ENCODE results near the gene C7.
"Not testable (repeated sequence)": the region's sequence is repeated elsewhere in the genome, so short reads cannot be mapped to it uniquely, and the experiment has no call there.

Gene C7

DNA sequence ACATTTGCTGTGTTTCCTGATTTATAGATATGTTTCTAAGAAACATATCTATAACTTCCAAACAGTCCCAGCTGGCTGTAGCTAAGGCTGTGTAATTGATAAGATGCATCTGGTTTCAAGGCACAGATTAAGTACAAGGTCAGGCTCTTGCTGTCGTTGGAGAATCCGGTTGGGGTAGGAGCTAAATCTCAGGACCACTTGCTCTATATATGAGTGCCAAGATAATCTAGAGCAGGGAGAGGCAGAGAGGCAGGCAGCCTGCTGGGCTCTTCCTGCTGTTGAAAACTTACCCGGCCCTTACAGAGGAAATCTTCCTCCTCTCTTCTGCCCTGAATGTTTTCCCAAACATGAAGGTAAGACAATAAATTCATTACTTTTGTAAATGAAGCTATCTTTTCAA is at the start of gene C7:
TSS of gene C7 (plus strand) at position 234 of the 400 bp plus-strand sequence. CDS start at position 348, 114 bp downstream.
- no peak for DNase-seq

- no peak for DNase-seq
These were observed 48.6 kb upstream of the C7 start for GRCh38 chr5:40860711-40861110.

- DNase-seq, result not testable (repeated sequence)
These were observed 44.3 kb upstream of the C7 start for GRCh38 chr5:40865004-40865403.

DNA sequence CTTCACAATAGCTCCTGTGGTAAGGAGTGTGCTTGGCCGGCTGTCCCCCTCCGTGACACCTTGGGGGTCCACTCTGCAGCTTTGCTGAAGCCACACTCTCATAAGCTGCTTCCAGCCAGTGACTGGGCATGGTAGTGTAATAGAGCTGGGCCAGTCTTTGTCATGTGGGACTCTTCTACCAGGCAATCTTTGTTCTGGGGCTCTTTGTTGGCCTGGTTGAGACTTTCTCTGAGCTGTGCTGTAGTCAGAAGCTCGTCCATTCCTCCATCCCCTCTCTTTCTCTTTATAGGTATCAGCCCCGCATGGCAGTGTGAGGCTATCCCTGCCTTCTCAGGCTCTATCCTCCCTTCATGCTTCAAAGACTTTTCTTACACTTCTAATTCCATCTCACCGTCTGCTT is 42.5 kb upstream of the C7 start:
- no peak for DNase-seq

GRCh38 chr5:40869384-40869783 is 39.9 kb upstream of the C7 start:
- no peak for DNase-seq

DNA sequence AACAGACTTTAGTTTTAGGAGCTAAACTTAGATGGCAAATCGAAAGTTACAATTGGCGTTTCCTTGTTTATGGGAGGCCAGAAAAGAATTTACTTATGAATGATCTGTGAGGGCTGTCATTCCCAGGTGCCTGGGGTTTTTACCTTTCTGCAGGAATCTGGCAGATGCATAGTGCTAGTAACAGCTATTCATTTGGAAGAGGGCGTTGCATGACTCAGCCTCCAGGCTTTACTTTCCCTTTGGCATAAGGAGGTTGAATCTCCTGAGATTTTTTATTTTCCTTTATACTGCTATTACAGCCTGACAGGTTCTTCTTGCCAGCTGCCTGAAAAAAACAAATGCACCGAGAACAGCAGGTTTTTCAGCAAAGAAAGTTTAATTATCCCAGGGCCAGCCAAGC is 38.1 kb upstream of the C7 start:
- DNase-seq, result no peak

- not testable (repeated sequence) for DNase-seq
These were observed 37.0 kb upstream of the C7 start for GRCh38 chr5:40872253-40872652.

DNA sequence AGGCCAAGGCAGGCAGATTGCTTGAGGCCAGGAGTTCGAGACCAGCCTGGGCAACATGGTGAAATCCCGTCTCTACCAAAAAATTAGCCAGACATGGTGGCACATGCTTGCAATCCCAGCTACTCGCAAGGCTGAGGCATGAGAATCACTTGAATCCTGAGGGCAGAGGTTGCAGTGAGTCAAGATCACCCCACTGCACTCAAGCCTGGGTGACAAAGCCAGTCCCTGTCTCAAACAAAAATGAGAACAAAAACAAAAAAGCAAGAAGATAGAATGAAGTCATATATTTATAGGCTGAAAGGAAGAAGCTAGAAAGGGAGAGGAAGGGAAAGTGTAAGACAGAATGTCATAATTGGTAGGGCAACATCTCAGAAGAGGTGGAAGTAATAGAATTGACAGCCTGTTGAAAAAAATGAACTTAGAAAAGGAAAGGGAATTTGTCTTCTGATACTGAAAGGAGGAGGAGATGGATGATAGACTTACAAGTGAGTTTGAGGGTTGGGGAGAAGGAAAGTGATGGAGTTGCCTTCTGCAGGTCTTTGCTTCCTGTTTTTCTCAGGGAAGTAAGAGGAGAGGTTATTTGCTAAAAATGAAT is 35.9 kb upstream of the C7 start:
- no peak for DNase-seq

DNA sequence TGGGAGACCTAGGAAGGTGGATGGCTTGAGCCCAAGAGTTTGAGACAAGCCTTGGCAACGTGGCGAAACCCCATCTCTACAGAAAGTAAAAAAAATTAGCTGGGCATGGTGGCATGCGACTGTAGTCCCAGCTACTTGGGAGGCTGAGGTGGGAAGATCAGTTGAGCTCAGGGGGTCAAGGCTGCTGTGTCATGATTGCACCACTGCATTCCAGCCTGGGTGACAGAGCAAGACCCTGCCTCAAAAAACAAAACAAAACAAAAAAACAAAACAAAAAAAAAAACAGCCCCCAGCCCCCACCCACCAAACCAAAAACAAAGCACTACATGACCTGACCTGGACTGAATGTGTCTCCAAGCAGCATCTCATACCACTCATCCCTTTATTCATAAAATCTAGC is 33.3 kb upstream of the C7 start:
- DNase-seq, result no peak

DNA sequence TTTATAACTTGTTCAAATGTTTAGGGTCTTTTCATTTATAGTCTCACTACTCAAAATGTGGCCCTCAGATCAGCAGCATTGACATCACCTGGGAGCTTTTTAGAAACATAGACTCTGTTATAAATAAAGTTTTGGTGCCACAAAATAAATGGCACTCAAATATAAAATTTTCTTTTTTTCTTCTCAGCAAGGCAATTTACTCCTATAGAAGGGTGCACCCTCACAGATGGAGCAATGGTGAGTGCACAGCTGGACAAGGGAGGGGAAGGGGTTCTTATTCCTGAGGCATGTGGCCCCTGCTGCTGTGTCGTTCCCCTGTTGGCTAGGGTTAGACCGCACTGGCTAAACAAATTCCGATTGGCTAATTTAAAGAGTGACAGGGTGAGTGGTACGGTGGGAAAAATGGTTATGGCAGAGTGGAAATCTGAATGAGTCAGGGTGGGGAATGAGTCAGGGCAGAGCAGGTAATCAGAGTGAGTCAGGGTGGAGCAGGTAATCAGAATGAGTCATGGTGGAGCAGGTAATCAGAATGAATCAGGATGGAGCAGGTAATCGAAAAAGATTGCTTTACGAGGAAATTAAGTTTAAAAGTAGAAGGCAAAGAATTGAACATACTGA is 31.8 kb upstream of the C7 start:
- DNase-seq, result no peak

- no peak for DNase-seq
These were observed 29.9 kb upstream of the C7 start for GRCh38 chr5:40879163-40879942.

GRCh38 chr5:40882291-40882690 is 27.0 kb upstream of the C7 start:
- DNase-seq, result no peak

GRCh38 chr5:40883051-40883450 is 26.2 kb upstream of the C7 start:
- not testable (repeated sequence) for DNase-seq

DNA sequence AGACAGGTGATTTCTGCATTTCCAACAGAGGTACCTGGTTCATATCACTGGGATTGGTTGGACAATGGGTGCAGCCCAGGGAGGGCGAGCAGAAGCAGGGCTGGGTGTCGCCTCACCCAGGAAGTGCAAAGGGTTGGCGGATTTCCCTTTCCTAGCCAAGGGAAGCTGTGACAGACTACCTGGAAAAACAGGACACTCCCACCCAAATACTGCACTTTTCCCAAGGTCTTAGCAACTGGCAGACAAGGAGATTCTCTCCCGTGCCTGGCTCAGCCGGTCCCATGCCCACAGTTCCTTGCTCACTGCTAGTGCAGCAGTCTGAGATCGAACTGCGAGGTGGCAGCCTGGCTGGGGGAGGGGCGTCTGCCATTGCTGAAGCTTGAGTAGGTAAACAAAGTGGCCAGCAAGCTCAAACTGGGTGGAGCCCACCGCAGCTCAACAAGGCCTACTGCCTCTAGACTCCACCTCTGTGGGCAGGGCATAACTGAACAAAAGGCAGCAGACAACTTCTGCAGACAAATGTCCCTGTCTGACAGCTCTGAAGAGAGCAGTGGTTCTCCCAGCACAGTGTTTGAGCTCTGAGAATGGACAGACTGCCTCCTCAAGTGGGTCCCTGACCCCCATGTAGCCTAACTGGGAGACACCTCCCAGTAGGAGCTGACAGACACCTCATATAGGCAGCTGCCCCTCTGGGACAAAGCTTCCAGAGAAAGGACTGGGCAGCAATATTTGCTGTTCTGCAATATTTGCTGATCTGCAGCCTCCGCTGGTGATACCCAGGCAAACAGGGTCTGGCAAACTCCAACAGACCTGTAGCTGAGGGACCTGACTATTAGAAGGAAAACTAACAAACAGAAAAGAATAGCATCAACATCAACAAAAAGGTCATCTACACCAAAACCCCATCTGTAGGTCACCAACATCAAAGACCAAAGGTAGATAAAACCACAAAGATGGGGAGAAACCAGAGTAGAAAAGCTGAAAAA is 13.6 kb upstream of the C7 start:
- not testable (repeated sequence) for DNase-seq

DNA sequence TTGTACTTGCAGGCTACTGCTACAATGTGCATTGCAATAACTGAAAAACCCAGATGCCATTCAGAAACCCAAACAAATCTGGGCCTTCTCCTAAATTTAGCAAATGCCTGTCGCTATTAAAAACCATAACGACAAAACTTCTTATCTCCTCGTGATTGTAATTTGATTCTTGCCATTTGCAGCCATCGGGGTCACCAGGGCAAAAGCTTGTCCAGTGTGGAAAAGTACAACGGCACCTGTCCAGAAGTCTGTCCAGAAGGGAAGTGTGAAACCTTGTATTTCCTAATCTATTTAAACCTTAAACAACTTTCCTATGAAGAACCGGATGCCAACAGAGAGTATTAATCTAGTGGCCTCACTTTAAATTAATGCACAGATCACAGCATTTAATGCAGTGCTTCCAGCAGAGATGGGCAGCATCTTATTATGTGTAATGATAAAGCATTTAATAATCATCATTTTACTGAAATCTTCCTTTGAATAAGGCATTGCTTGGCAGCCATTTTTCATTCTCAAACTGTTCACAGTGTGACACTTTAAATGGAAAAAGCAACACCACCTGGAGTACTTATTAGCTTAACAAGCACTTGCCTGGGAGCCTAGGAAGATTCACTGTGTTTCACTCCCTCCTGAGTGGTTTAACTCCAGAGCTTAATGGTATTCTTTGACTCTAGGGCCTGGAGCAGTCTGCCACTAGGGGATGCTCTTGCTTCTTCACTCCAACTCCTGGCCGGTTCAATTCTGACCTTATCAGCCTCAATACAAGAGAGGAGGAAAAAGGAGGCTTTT is 4.9 kb upstream of the C7 start:
- DNase-seq, result no peak

- DNase-seq, result no peak
These were observed 4.3 kb upstream of the C7 start for GRCh38 chr5:40904994-40905306.

GRCh38 chr5:40906351-40906751 is 2.9 kb upstream of the C7 start:
- DNase-seq, result no peak

GRCh38 chr5:40909723-40910122 is 426 bp downstream of the C7 start:
- DNase-seq, result no peak

GRCh38 chr5:40911266-40911665 is 2.0 kb downstream of the C7 start:
- no peak for DNase-seq

DNA sequence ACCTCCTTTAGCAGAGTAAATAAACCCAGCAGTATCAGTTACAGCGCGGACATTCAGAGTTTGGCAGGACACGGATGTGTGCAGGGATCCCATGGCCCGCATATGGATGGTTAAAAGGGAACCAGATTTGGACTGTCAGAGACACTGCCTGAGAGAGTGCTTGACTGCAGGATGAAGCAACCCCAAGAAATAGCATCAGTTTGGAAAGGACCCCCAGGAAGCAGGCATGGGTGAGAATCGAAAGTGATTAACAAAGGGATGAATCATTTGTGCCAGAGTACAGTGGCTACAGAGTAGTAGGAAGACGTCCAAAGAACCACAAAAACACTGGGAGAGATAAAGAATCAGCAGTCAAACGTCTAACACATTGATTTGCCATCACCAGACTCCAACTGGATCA is 5.5 kb downstream of the C7 start:
- DNase-seq, result no peak

- DNase-seq, result no peak
These were observed 6.1 kb downstream of the C7 start for GRCh38 chr5:40915341-40915926.

DNA sequence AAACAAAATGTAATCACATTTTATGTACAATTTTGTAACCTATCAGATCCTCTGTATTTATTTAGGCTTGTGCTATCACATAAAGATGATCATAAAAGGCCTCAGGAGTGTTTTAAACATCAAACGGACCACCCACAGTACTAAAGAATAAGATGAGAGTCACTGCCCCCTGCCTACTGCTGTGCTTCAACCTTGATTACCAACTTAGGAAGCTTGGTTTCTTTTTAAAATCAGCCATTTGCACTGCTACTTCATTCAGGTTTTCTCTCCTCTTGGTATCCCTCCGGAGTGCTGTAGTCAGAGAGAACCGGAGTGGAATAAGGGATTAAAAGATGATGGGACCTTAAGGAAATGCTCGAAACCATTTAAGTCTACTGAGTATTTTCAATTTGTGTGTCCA is 6.9 kb downstream of the C7 start:
- no peak for DNase-seq

Measured in activated effector memory CD4-positive, alpha-beta T cell treated with Interleukin-2 at 50 U/mL for 16 hours (primary cell).